Left lung (tissue), 10 donors: ENCODE results near the gene COL4A2. TPM values are rescaled to one million over a fixed set of nuclear protein-coding genes. Genes with fewer than 3 reads are reported as not detected.

Source experiments
- ATAC-seq: fragments of 200-7000 bp; cut with Tn5 transposase; one replicate; pipeline ENCODE4 v1.9.1; 2020; ENCODE audit warnings: moderate library complexity
- DNase-seq, 4 donors: peaks; one replicate each; pipeline ENCODE4 v3.0.0-alpha.2; 2013 to 2020
- H3K27ac ChIP-seq, 2 donors: fragments of 200-600 bp; sonication (generic) in 1 of 2; one replicate each; pipeline versions ENCODE4 v1.5.0 to v1.8.0; 2020 to 2021
- H3K27me3 ChIP-seq, 2 donors: fragments of 200-600 bp; sonication (generic) in 1 of 2; one replicate each; pipeline versions ENCODE4 v1.5.0 to v1.8.0; 2020 to 2021
- H3K36me3 ChIP-seq, 2 donors: fragments of 200-600 bp; sonication (generic) in 1 of 2; one replicate each; pipeline versions ENCODE4 v1.5.0 to v1.8.0; 2020 to 2021
- H3K4me1 ChIP-seq, 2 donors: fragments of 200-600 bp; one replicate each; pipeline ENCODE4 v1.8.0; 2021
- H3K4me3 ChIP-seq, 2 donors: fragments of 200-600 bp; sonication (generic) in 1 of 2; one replicate each; pipeline versions ENCODE4 v1.5.0 to v1.8.0; 2020 to 2021; ENCODE audit warnings: mild to moderate bottlenecking in 1 of 2
- H3K9me3 ChIP-seq, 2 donors: fragments of 200-600 bp; sonication (generic) in 1 of 2; one replicate each; pipeline versions ENCODE4 v1.5.0 to v1.8.0; 2020 to 2021
- CTCF ChIP-seq, 2 donors: fragments of 200-600 bp; sonication (generic) in 1 of 2; IDR thresholded peaks; one replicate each; pipeline versions ENCODE4 v1.5.0 to v1.8.0; 2021; ENCODE audit warnings: antibody characterized with exemption in 2 of 2
- intact Hi-C, 2 donors: fragments of 100-400 bp; cut with DNase I; formaldehyde crosslinking; loops; one replicate each; pipeline versions ENCODE4 v1.11.2 to v1.14.2; 2022
- polyA plus RNA-seq, 6 donors: library from polyadenylated mRNA; unstranded; fragments of 120-200 nt; gene quantifications; one replicate each; pipeline ENCODE4 v1.2.1, GENCODE V29; 2013; ENCODE audit not compliant: insufficient read length in 6 of 6
- total RNA-seq, 2 donors: library from RNA; stranded (reverse); fragmentation: NEBNext Ultra II Directional; extraction: Animal tissue kit (Norgen Biotek cat#: 25700); gene quantifications; one replicate each; pipeline ENCODE4 v1.2.1, GENCODE V29; 2021
- donor health status: DM: no; HTN: yes; CAD: no.
- donor health status: DM: no; HTN: no; CAD: no.

The COL4A2 gene
- total and polyA plus RNA-seq, 8 donors = 307 to 638 (median 395) TPM

- peak overlapping the region; percentile 47 to 56 for H3K27ac ChIP-seq
- H3K4me3 ChIP-seq = no peak overlapping the region
- intact Hi-C loops = no loop called here
- ATAC-seq = no peak
- peaks cover 0 to 29% of the 10 kb centered on the region in 2 donors for H3K27me3 ChIP-seq
- peaks cover 21 to 68% of the 10 kb centered on the region in 2 donors for H3K4me1 ChIP-seq
- no peaks in the 10 kb centered on the region for H3K9me3 ChIP-seq
- H3K36me3 ChIP-seq = no peaks in the 10 kb centered on the region
- no peak for TF ChIP-seq CTCF (IDR thresholded peaks at IDR 0.05)
- DNase-seq = no peak
These were observed 31.5 kb downstream of the COL4A2 start for GRCh38 chr13:110338441-110339101.

GRCh38 chr13:110339263-110339662, 32.2 kb downstream of the COL4A2 start:
- intact Hi-C loops = no loop called here
- H3K36me3 ChIP-seq = no peaks in the 10 kb centered on the region
- H3K4me3 ChIP-seq = no peak overlapping the region
- no peak for TF ChIP-seq CTCF (IDR thresholded peaks at IDR 0.05)
- H3K27me3 ChIP-seq = peaks cover 0 to 29% of the 10 kb centered on the region in 2 donors
- peaks cover 21 to 68% of the 10 kb centered on the region in 2 donors for H3K4me1 ChIP-seq
- DNase-seq = no peak
- ATAC-seq = no peak
- H3K9me3 ChIP-seq = no peaks in the 10 kb centered on the region
- peak overlapping the region; percentile 27 to 79 for H3K27ac ChIP-seq

GRCh38 chr13:110339975-110340550, 33.0 kb downstream of the COL4A2 start:
- H3K27ac ChIP-seq = peak overlapping the region; percentile 79 to 86
- DNase-seq (no peak), ATAC-seq (no peak)
- no peaks in the 10 kb centered on the region for H3K36me3 ChIP-seq
- H3K9me3 ChIP-seq = no peaks in the 10 kb centered on the region
- H3K4me3 ChIP-seq = no peak overlapping the region
- peaks cover 21 to 68% of the 10 kb centered on the region in 2 donors for H3K4me1 ChIP-seq
- intact Hi-C loops = no loop called here
- no peak for TF ChIP-seq CTCF (IDR thresholded peaks at IDR 0.05)
- peaks cover 0 to 29% of the 10 kb centered on the region in 2 donors for H3K27me3 ChIP-seq

- Histone ChIP-seq H3K27ac (peak overlapping the region; percentile 79 to 86), H3K9me3 (no peaks in the 10 kb centered on the region), H3K4me3 (no peak overlapping the region), H3K27me3 (peaks cover 0 to 29% of the 10 kb centered on the region in 2 donors), H3K4me1 (peaks cover 21 to 67% of the 10 kb centered on the region in 2 donors), H3K36me3 (no peaks in the 10 kb centered on the region)
- no peak for TF ChIP-seq CTCF (IDR thresholded peaks at IDR 0.05)
- intact Hi-C loops = no loop called here
- peak; percentile 38 for ATAC-seq
- DNase-seq = peak; percentile 51 to 82 (median 74)
These were observed 33.8 kb downstream of the COL4A2 start for GRCh38 chr13:110340812-110341444.
